Hippocampal formation (tissue), 2 donors: Measurements from ENCODE around the gene TMEM120A.

Experiments used
- DNase-seq, 2 donors: peaks; one replicate each; lab custom pipeline; 2025; lab: John Stamatoyannopoulos, UW

TMEM120A gene

GRCh38 chr7:75981203-75981452, 13.3 kb downstream of the TMEM120A start:
- DNase-seq, result no peak

- DNase-seq, result no peak
Observed at GRCh38 chr7:75980430-75981202, 13.8 kb downstream of the TMEM120A start.

- DNase-seq, result no peak
Observed at GRCh38 chr7:75979759-75980429, 14.5 kb downstream of the TMEM120A start.

- DNase-seq, result no peak
Observed at GRCh38 chr7:75977743-75978142, 16.7 kb downstream of the TMEM120A start.

GRCh38 chr7:75971961-75972763, 22.2 kb downstream of the TMEM120A start:
- DNase-seq, result no peak

- DNase-seq, result no peak
Observed at GRCh38 chr7:75971309-75971960, 23.0 kb downstream of the TMEM120A start.

GRCh38 chr7:75969704-75970498, 24.5 kb downstream of the TMEM120A start:
- no peak for DNase-seq

- DNase-seq, result no peak
Observed at GRCh38 chr7:75969182-75969581, 25.2 kb downstream of the TMEM120A start.

GRCh38 chr7:75968561-75969001, 25.8 kb downstream of the TMEM120A start:
- DNase-seq, result peak; percentile 30 to 42

- no peak for DNase-seq
Observed at GRCh38 chr7:75968012-75968411, 26.4 kb downstream of the TMEM120A start.

- peak in 1 of 2 donors; percentile 20 for DNase-seq
Observed at GRCh38 chr7:75967487-75967997, 26.9 kb downstream of the TMEM120A start.

- no peak for DNase-seq
Observed at GRCh38 chr7:75967055-75967454, 27.3 kb downstream of the TMEM120A start.

- DNase-seq, result peak in 1 of 2 donors; percentile 66
Observed at GRCh38 chr7:75966190-75966961, 28.0 kb downstream of the TMEM120A start.

GRCh38 chr7:75965617-75966016, 28.8 kb downstream of the TMEM120A start:
- no peak for DNase-seq

- no peak for DNase-seq
Observed at GRCh38 chr7:75963381-75963995, 30.9 kb downstream of the TMEM120A start.

- DNase-seq, result no peak
Observed at GRCh38 chr7:75962607-75963380, 31.6 kb downstream of the TMEM120A start.

- DNase-seq, result no peak
Observed at GRCh38 chr7:75961218-75961617, 33.2 kb downstream of the TMEM120A start.

GRCh38 chr7:75960372-75960771, 34.0 kb downstream of the TMEM120A start:
- DNase-seq, result no peak
